Skin epidermis (tissue), 12 donors: Measurements from ENCODE around the gene NOP16.
A peak's percentile ranks its signal among the peaks of the same experiment; 100 is the strongest.
"Not testable (repeated sequence)": the region's sequence is repeated elsewhere in the genome, so short reads cannot be mapped to it uniquely, and the experiment has no call there.

Source experiments
- H3K27ac ChIP-seq, 21 experiments: fragments of 200-600 bp; sonication (generic) in 11 of 21; one replicate each; pipeline ENCODE4 v1.5.0; 2020; ENCODE audit warnings: mild to moderate bottlenecking in 3 of 21, inconsistent platforms in 2 of 21, moderate library complexity in 2 of 21
- H3K4me3 ChIP-seq, 7 experiments: fragments of 200-600 bp; sonication (generic) in 2 of 7; one replicate each; pipeline ENCODE4 v1.5.0; 2020; ENCODE audit warnings: inconsistent platforms in 2 of 7, mild to moderate bottlenecking in 2 of 7, moderate library complexity in 1 of 7

NOP16 gene

DNA sequence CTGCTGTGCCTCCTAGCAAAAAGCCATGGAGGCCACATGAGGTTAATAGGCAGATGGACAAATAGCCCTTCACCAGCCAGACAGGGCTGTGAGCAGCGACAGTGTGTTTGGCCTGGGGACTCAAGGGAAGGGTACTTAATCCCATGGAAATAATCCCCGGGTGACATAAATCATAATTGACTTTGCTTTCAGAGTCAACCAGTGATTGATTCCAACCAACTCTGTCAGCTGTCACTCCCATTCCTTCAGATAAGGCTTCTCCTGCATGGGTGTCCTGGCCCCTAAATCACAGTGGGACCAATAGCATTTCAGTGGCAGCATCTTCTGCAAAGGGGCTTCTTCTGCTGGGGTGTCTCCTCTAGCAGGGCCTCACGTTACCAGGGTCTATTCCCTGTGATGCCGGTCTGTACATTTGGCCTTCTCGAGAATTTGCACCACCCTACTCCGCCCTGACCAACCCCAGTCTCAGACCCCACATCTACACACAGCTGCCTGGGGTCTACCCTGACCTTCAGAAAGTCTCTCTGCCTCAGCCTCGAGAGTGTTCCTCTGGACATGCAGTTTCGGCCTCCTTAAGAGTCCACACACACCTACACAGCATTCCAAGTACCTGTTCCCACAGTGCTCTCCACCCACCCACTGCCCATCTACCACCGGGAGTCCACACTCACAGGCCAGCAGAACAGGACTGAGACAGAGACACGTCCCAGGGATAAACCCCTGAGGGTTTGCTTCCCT lies 24.3 kb upstream of the NOP16 start:
- H3K27ac ChIP-seq = peak overlapping the region in 20 of 21 experiments; percentile 29 to 99 (median 95)
- peak overlapping the region in 1 of 7 experiments; percentile 98 for H3K4me3 ChIP-seq

DNA sequence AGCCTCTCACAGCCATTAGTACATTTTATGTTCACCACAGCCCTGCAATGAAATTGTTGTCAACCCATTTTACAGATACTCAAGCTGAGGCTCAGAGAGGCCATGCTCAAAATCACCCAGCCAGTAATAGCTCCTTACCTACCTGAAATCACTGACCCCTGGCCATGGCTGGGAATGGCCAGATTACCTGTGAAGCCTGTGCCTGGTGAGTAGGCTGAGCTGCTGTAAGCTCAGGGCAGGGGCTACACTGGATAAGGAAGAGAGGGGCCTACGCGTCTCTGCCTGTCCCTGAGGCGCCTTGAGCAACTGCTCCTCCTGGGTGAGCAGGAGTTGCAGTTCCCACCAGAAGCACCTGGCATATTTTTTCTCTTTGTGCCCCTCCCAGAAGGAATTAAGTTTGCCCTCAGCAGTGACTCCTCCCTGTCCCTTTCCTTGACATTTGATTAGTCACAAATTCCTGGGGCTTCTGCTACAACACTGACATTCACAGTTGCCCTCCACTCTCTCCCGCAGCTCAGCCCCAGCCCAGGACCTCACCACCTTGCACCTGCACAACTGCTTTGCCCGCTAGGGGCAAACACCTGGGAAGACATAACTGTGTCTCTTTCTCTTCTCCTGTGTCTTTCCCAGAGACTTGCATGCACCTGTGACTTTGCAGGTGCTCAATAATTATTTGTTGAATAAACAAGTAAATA lies 22.2 kb upstream of the NOP16 start:
- H3K4me3 ChIP-seq = no peak overlapping the region
- H3K27ac ChIP-seq = peak overlapping the region in 13 of 21 experiments; percentile 10 to 98 (median 42)

DNA sequence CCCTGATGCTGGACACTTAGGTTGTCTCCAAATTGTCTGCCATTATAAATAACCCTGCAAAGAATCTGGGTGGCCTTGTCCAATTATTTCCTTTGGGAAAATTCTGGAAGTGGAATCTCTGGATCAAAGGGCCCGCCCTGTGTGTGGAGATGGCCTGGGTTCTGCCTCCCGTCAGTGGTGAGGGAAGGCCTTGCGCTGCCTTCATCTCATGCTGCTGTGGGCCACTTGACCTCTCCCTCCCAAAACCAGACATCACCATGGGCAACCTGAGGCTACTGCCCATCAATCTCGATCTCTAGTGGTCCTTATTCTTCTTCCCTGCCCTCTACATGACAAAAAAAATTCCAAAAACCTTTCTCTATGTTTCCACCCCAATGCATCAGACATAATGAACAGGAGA lies 21.4 kb upstream of the NOP16 start:
- Histone ChIP-seq H3K4me3 (no peak overlapping the region), H3K27ac (peak overlapping the region in 5 of 21 experiments; percentile 1 to 47 (median 29))

- no peak overlapping the region for H3K4me3 ChIP-seq
- peak overlapping the region in 6 of 21 experiments; percentile 6 to 73 (median 54) for H3K27ac ChIP-seq
Measured at GRCh38 chr5:176408590-176408989, 20.2 kb upstream of the NOP16 start.

DNA sequence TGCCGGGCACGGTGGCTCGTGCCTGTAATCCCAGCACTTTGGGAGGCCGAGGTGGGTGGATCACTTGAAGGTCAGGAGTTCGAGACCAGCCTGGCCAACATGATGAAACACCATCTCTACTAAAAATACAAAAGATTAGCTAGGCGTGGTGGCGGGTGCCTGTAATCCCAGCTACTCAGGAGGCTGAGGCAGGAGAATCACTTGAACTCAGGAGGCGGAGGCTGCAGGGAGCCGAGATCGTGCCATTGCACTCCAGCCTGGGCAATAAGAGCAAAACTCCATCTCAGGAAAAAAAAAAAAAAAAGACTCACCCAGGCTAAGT lies 19.8 kb upstream of the NOP16 start:
- peak overlapping the region in 9 of 21 experiments; percentile 3 to 73 (median 49) for H3K27ac ChIP-seq
- not testable (repeated sequence) for H3K4me3 ChIP-seq

GRCh38 chr5:176407456-176408251 lies 19.3 kb upstream of the NOP16 start:
- H3K27ac ChIP-seq = peak overlapping the region in 15 of 21 experiments; percentile 2 to 74 (median 49)
- H3K4me3 ChIP-seq = no peak overlapping the region

DNA sequence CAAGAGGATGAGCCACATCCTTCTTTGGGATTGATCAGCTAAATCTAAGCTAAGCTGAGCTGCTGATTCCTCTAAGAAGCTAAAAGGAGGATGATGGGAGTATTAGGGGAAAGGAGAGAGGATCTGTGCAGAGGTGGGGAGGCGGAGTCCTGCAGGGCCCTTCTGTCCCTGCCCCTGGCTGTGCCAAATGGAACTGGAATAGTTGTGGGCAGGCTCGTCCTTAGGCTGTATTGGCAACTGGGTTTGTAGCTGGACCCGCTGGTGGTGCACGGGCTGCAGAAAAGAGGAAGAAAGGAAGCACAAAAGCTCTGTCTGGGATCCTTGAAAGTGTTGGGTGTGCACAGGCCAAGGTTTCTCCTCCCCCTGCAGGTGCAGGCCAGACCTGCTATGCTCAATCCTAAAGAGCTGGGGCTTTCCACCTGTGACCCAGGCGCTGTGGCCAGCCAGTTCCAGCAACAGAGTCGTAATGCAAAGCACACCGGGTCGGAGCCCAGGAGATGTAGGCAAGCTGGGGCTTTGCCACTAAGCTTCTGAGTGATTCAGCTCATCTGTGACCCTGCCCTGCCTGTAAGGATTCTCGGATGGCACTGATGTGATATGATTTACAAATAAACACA lies 18.1 kb upstream of the NOP16 start:
- H3K27ac ChIP-seq = peak overlapping the region in 8 of 21 experiments; percentile 4 to 74 (median 54)

DNA sequence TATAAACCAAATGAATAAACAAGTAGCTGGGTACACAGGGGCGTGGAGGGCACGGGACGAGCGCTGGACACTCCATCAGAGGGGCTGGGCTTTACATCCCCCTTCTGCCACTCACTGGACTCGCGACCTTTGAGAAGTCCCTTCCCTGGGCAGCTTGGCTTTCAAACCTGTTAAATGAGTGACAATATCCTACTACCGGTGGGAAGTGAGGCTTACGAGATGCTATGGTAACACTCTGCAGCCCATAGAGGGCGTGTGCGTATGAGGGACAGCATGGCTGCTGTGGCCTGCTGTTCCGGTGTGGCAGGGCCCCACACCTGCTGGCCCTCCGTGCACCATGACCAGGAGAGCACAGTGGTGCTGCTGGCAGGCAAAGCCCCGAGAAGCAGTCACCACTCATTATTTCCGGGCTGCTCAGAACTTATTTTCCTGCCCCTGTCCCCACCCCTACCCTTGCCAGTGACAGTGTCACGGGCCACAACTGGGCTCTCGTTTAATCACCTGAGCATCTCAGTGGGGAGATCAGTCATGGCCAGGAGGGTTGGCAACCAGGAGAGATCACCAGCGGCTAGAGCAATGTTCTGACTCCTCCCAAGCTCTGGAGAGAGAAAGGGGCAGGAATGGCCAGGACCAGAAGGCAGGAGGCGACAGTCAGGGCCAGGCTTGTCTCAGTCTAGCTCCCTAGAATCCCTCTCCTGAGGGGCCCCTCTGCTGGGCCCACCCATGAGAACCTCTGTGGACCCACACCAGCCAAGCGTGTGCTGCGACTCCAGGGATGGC lies 17.4 kb upstream of the NOP16 start:
- peak overlapping the region in 7 of 21 experiments; percentile 1 to 71 (median 18) for H3K27ac ChIP-seq
- no peak overlapping the region for H3K4me3 ChIP-seq

More for the DNA sequence above, 18.1 kb upstream of the NOP16 start:
- H3K4me3 ChIP-seq = no peak overlapping the region

DNA sequence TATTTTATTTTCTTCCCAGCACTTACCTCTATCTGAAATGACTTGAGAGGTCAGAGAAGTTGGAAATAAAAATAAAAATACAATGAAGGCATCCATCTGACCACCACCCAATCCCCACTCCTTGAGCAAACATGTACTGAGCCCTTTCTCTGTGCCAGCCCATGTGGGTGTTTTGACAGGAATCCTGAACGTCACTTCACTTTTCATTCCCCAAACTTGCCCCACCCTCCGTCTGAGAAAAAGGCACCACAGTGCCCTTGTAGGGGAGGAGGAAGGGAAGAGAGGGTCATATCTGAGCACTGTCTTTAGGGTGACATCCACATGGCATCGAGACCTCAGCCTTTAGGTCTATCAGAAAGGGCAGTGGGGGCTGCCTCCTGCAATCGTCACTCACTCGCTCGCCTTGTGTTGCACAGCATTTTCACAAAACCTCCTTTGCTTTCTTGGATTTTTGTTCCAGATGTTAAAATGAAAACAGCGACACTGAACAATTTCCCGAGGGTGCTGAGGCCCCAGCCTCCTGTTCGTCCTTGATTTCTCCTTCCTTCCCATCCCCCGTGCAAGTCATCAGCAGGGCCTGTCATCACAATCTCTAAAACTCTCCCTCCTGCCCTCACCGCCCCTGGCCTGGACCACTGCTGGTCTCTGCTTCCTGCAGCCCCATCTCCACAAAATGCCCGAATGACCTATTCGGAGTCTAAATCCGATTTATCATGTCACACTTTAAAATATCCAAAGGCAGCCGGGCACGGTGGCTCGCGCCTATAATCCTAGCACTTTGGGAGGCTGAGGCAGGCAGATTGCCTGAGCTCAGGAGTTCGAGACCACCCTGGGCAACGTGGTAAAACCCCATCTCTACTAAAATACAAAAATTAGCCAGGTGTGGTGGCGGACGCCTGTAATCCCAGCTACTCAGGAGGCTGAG lies 13.1 kb upstream of the NOP16 start:
- Histone ChIP-seq H3K4me3 (no peak overlapping the region), H3K27ac (peak overlapping the region in 16 of 21 experiments; percentile 13 to 84 (median 70))

GRCh38 chr5:176400382-176401156 lies 12.2 kb upstream of the NOP16 start:
- peak overlapping the region in 17 of 21 experiments; percentile 13 to 84 (median 69) for H3K27ac ChIP-seq
- no peak overlapping the region for H3K4me3 ChIP-seq

- Histone ChIP-seq H3K4me3 (no peak overlapping the region), H3K27ac (peak overlapping the region in 1 of 21 experiments; percentile 5)
Measured at GRCh38 chr5:176397736-176398420, 9.5 kb upstream of the NOP16 start.

GRCh38 chr5:176396330-176396729 lies 7.9 kb upstream of the NOP16 start:
- Histone ChIP-seq H3K4me3 (no peak overlapping the region), H3K27ac (no peak overlapping the region)

DNA sequence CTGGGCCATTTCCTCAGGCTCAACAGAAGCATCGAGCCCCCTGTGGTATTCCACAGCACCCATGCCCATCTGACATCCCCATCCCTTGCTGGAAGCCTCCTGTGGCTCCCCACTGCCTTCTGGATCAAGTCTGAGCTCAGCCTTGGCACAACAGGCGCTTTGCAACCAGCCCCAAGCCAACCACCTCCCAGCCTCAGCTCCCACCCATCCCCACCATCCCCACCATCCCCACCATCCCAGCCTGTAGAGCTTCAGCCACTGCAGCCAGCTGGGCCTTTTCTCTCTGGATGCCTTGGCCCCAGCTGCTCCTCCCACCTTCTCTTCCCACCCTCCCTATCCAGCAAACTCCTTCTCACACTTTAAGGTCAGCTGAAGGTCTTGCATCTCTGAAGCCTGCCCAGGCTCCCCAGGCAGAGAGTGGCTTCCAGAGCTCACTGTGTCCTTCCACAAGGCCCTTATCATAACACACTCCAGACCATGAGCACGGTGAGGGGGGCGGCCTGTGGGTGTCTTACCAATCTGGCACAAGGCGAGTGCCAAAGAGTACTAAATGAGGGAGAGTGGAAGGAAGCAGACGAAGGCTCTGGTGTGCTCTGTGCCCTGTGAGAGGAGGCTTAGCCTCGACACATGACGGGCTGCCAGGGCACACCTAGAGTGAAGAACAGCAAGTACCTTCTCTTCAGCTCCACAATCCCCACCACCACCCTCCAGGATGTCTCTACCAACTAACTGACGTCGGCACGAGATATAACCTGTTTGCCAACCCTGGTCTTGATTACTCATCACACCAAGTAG lies 6.7 kb upstream of the NOP16 start:
- no peak overlapping the region for H3K4me3 ChIP-seq
- H3K27ac ChIP-seq = peak overlapping the region in 1 of 21 experiments; percentile 7

- Histone ChIP-seq H3K27ac (no peak overlapping the region), H3K4me3 (no peak overlapping the region)
Measured at GRCh38 chr5:176394096-176394495, 5.7 kb upstream of the NOP16 start.

- H3K27ac ChIP-seq = peak overlapping the region in 7 of 21 experiments; percentile 4 to 46 (median 16)
- no peak overlapping the region for H3K4me3 ChIP-seq
Measured at GRCh38 chr5:176392526-176392925, 4.1 kb upstream of the NOP16 start.

- no peak overlapping the region for H3K4me3 ChIP-seq
- peak overlapping the region in 4 of 21 experiments; percentile 12 to 48 (median 31) for H3K27ac ChIP-seq
Measured at GRCh38 chr5:176391999-176392398, 3.6 kb upstream of the NOP16 start.
